Bronchial epithelial cell (primary cell): Measurements from ENCODE around the gene AGK. TPM values are rescaled to one million over a fixed set of nuclear protein-coding genes. Genes with fewer than 3 reads are reported as not detected.

Experiments used
- DNase-seq: peaks from one replicate; pipeline ENCODE4 v3.0.0-alpha.2; 2010; ENCODE audit warnings: low read depth
- FAIRE-seq: peaks from 2 replicates; lab custom pipeline; 2011; peaks lifted over from hg19 to GRCh38; lab: Jason Lieb, UNC
- H3K27me3 ChIP-seq: 2 replicates; pipeline ENCODE4 v1.5.1; 2011; ENCODE audit warnings: low read length; ENCODE audit not compliant: control insufficient read depth, insufficient read depth
- H3K36me3 ChIP-seq: 2 replicates; pipeline ENCODE4 v1.5.1; 2011; ENCODE audit warnings: low read length; ENCODE audit not compliant: control insufficient read depth, insufficient read depth
- H3K4me3 ChIP-seq: 2 replicates; pipeline ENCODE4 v1.5.1; 2011; ENCODE audit warnings: mild to moderate bottlenecking, low read depth, low read length, control low read depth
- CTCF ChIP-seq: IDR thresholded peaks from 2 replicates; pipeline ENCODE4 v1.5.1; 2011; ENCODE audit warnings: mild to moderate bottlenecking, moderate library complexity, low read length, control low read depth, inconsistent platforms; ENCODE audit not compliant: insufficient read depth, severe bottlenecking
- total RNA-seq: library from RNA; depleted of rRNA; stranded (reverse); fragments of >200 nt; gene quantifications from 2 replicates; pipeline ENCODE4 v1.2.1, GENCODE V29; 2014

AGK gene
- total RNA-seq, 1 donor from 2014 or later, result 18.4 TPM

GRCh38 chr7:141702047-141702567, 150.9 kb downstream of the AGK start, which contains the start of gene DENND11:
TSS of gene DENND11 (minus strand) at chr7:141702166. CDS start at chr7:141702153, 13 bp downstream.
- Histone ChIP-seq H3K36me3 (no peaks in the 10 kb centered on the region), H3K27me3 (no peaks in the 10 kb centered on the region), H3K4me3 (peak within 1 kb of the TSS; percentile 64)
- no peak for FAIRE-seq
- DNase-seq, result no peak
- no peak for TF ChIP-seq CTCF

GRCh38 chr7:141702892-141703291, 151.7 kb downstream of the AGK start:
- Histone ChIP-seq H3K36me3 (no peaks in the 10 kb centered on the region), H3K4me3 (no peak overlapping the region), H3K27me3 (no peaks in the 10 kb centered on the region)
- FAIRE-seq (no peak), DNase-seq (no peak)
- TF ChIP-seq CTCF, result no peak

GRCh38 chr7:141704112-141704511, 152.9 kb downstream of the AGK start:
- no peak overlapping the region for H3K4me3 ChIP-seq
- TF ChIP-seq CTCF, result no peak
- FAIRE-seq (no peak), DNase-seq (no peak)
- no peaks in the 10 kb centered on the region for H3K27me3 ChIP-seq
- no peaks in the 10 kb centered on the region for H3K36me3 ChIP-seq

- Histone ChIP-seq H3K27me3 (no peaks in the 10 kb centered on the region), H3K36me3 (no peaks in the 10 kb centered on the region), H3K4me3 (no peak overlapping the region)
- no peak for FAIRE-seq
- no peak for TF ChIP-seq CTCF
- peak; percentile 68 for DNase-seq
Measured at GRCh38 chr7:141704741-141705140, 153.5 kb downstream of the AGK start.

Other genes starting within 250 kb of the AGK start
- 19.2 and 21.8 TPM in 2 replicates for gene DENND11, start 150.8 kb downstream of the AGK start, total RNA-seq
- gene WEE2, start 156.9 kb downstream of the AGK start, total RNA-seq, result not detected in 2 replicates
- 126 and 162 TPM in 2 replicates for gene SSBP1, start 186.9 kb downstream of the AGK start, total RNA-seq
- 3.9 and 7.6 TPM in 2 replicates for gene TAS2R3, start 212.7 kb downstream of the AGK start, total RNA-seq
- gene TAS2R4, start 225.3 kb downstream of the AGK start, total RNA-seq, result 1.8 and 5.4 TPM in 2 replicates
- 3.9 and 5.1 TPM in 2 replicates for gene TAS2R5, start 238.8 kb downstream of the AGK start, total RNA-seq